NCI-H1694 treated with DMSO at 0.1 percent for 48 hours (cell line): ENCODE measurements around the gene RRP9.

Source experiments
- DNase-seq: peaks from one replicate; lab custom pipeline; 2025; lab: John Stamatoyannopoulos, UW

Gene RRP9

GRCh38 chr3:51955893-51956770 is 14.4 kb upstream of the RRP9 start:
- peak; percentile 21 for DNase-seq

GRCh38 chr3:51955175-51955892 is 13.6 kb upstream of the RRP9 start, which contains the start of gene GPR62:
TSS of gene GPR62 (plus strand) at chr3:51955381. CDS start at chr3:51955653, 272 bp downstream.
- DNase-seq: no peak

- DNase-seq: no peak
These were observed 13.0 kb upstream of the RRP9 start for GRCh38 chr3:51954713-51955112.

GRCh38 chr3:51954105-51954504 is 12.4 kb upstream of the RRP9 start:
- no peak for DNase-seq

- DNase-seq: no peak
These were observed 11.7 kb upstream of the RRP9 start for GRCh38 chr3:51953445-51953844.

- no peak for DNase-seq
These were observed 9.2 kb upstream of the RRP9 start for GRCh38 chr3:51950899-51951298.

- DNase-seq: no peak
These were observed 7.4 kb upstream of the RRP9 start for GRCh38 chr3:51949121-51949520.

GRCh38 chr3:51948016-51948580 is 6.4 kb upstream of the RRP9 start:
- DNase-seq: no peak

GRCh38 chr3:51947215-51947900 is 5.7 kb upstream of the RRP9 start:
- no peak for DNase-seq

- DNase-seq: no peak
These were observed 5.1 kb upstream of the RRP9 start for GRCh38 chr3:51946796-51947195.

- no peak for DNase-seq
These were observed 4.4 kb upstream of the RRP9 start for GRCh38 chr3:51945926-51946705.

GRCh38 chr3:51945031-51945840 is 3.5 kb upstream of the RRP9 start:
- no peak for DNase-seq

- DNase-seq: no peak
These were observed 2.8 kb upstream of the RRP9 start for GRCh38 chr3:51944451-51945021.

GRCh38 chr3:51943451-51944391 is 2.0 kb upstream of the RRP9 start:
- DNase-seq: no peak

GRCh38 chr3:51942603-51943450 is 1.1 kb upstream of the RRP9 start:
- no peak for DNase-seq

GRCh38 chr3:51941463-51941797 is 274 bp downstream of the RRP9 start:
- no peak for DNase-seq

GRCh38 chr3:51940648-51941462 is 849 bp downstream of the RRP9 start:
- no peak for DNase-seq
